RWPE2 (cell line): ENCODE measurements around the gene THSD4.

Experiments
- ATAC-seq: fragments of 200-7000 bp; cut with Tn5 transposase; 3 replicates; pipeline ENCODE4 v1.9.1; 2021; ENCODE audit warnings: low read depth
- DNase-seq: peaks from one replicate; pipeline ENCODE4 v3.0.0-alpha.2; 2020; ENCODE audit warnings: low spot score
- H3K27ac ChIP-seq: fragments of 450-650 bp; 2 replicates; pipeline ENCODE4 v1.5.1; 2017; ENCODE audit warnings: mild to moderate bottlenecking; ENCODE audit not compliant: poor library complexity, severe bottlenecking
- H3K27me3 ChIP-seq: fragments of 250-450 bp; sonication (Bioruptor Pico); 2 replicates; pipeline ENCODE4 v1.5.1; 2021; ENCODE audit warnings: mild to moderate bottlenecking, moderate library complexity; ENCODE audit not compliant: insufficient read depth, poor library complexity, severe bottlenecking
- H3K36me3 ChIP-seq: fragments of 250-450 bp; sonication (Bioruptor Pico); 2 replicates; pipeline ENCODE4 v1.5.1; 2020; ENCODE audit warnings: low read depth, mild to moderate bottlenecking, moderate library complexity
- H3K4me1 ChIP-seq: fragments of 250-450 bp; sonication (Bioruptor Pico); 2 replicates; pipeline ENCODE4 v1.5.1; 2021; ENCODE audit warnings: mild to moderate bottlenecking, moderate library complexity; ENCODE audit not compliant: insufficient read depth, poor library complexity, severe bottlenecking
- H3K4me3 ChIP-seq: fragments of 250-450 bp; sonication (Bioruptor Pico); 2 replicates; pipeline ENCODE4 v1.5.1; 2021; ENCODE audit warnings: mild to moderate bottlenecking, moderate library complexity; ENCODE audit not compliant: severe bottlenecking
- H3K9me3 ChIP-seq: fragments of 250-450 bp; sonication (Bioruptor Pico); 2 replicates; pipeline ENCODE4 v1.5.1; 2021; ENCODE audit warnings: mild to moderate bottlenecking, moderate library complexity; ENCODE audit not compliant: severe bottlenecking
- CTCF ChIP-seq: fragments of 450-650 bp; IDR thresholded peaks from one replicate; pipeline ENCODE4 v1.5.1; 2017; ENCODE audit warnings: mild to moderate bottlenecking, moderate library complexity; ENCODE audit not compliant: poor library complexity, severe bottlenecking

The THSD4 gene

GRCh38 chr15:71515375-71516186 is 400.3 kb downstream of the THSD4 start:
- no peak for DNase-seq
- Histone ChIP-seq H3K4me1 (peaks cover 20% of the 10 kb centered on the region), H3K27ac (peak overlapping the region; percentile 29), H3K9me3 (no peaks in the 10 kb centered on the region), H3K4me3 (no peak overlapping the region), H3K36me3 (no peaks in the 10 kb centered on the region), H3K27me3 (no peaks in the 10 kb centered on the region)
- peak; percentile 45 for ATAC-seq
- no peak for TF ChIP-seq CTCF

- no peak overlapping the region for H3K27ac ChIP-seq
- ATAC-seq = no peak
- no peak for TF ChIP-seq CTCF
- H3K27me3 ChIP-seq = no peaks in the 10 kb centered on the region
- no peak for DNase-seq
- no peaks in the 10 kb centered on the region; the same call in 1 of the 2 replicates for H3K36me3 ChIP-seq
- peaks cover 10% of the 10 kb centered on the region for H3K4me1 ChIP-seq
- H3K4me3 ChIP-seq = no peak overlapping the region
- H3K9me3 ChIP-seq = no peaks in the 10 kb centered on the region
Observed at GRCh38 chr15:71517751-71518150, 402.5 kb downstream of the THSD4 start.

- no peak overlapping the region for H3K4me3 ChIP-seq
- H3K27ac ChIP-seq = no peak overlapping the region
- H3K27me3 ChIP-seq = no peaks in the 10 kb centered on the region
- no peak for DNase-seq
- H3K36me3 ChIP-seq = no peaks in the 10 kb centered on the region; the same call in 1 of the 2 replicates
- no peaks in the 10 kb centered on the region for H3K9me3 ChIP-seq
- ATAC-seq = no peak
- peaks cover 10% of the 10 kb centered on the region for H3K4me1 ChIP-seq
- TF ChIP-seq CTCF = no peak
Observed at GRCh38 chr15:71518661-71519060, 403.4 kb downstream of the THSD4 start.

- H3K27ac ChIP-seq = no peak overlapping the region
- no peak for ATAC-seq
- no peaks in the 10 kb centered on the region for H3K4me1 ChIP-seq
- no peaks in the 10 kb centered on the region for H3K27me3 ChIP-seq
- H3K4me3 ChIP-seq = no peak overlapping the region
- TF ChIP-seq CTCF = no peak
- H3K36me3 ChIP-seq = no peaks in the 10 kb centered on the region; the same call in 1 of the 2 replicates
- no peak for DNase-seq
- H3K9me3 ChIP-seq = no peaks in the 10 kb centered on the region
Observed at GRCh38 chr15:71526060-71526820, 411.0 kb downstream of the THSD4 start.
